Erythroblast (primary cell): Measurements from ENCODE around the gene ZFYVE28.
A peak's percentile ranks its signal among the peaks of the same experiment; 100 is the strongest.
"Not testable (repeated sequence)": the region's sequence is repeated elsewhere in the genome, so short reads cannot be mapped to it uniquely, and the experiment has no call there.

ENCODE experiments used
- DNase-seq, 2 experiments: peaks; one replicate each; lab custom pipeline; 2025; lab: John Stamatoyannopoulos, UW
- GATA1 ChIP-seq: IDR thresholded peaks from 2 replicates; pipeline ENCODE4 v1.6.1; 2011; ENCODE audit warnings: low read depth, mild to moderate bottlenecking, control low read depth, low read length, moderate library complexity
- POLR2A ChIP-seq: IDR thresholded peaks from 2 replicates; pipeline ENCODE4 v1.6.1; 2011; ENCODE audit warnings: mild to moderate bottlenecking, low read length

The ZFYVE28 gene

DNA sequence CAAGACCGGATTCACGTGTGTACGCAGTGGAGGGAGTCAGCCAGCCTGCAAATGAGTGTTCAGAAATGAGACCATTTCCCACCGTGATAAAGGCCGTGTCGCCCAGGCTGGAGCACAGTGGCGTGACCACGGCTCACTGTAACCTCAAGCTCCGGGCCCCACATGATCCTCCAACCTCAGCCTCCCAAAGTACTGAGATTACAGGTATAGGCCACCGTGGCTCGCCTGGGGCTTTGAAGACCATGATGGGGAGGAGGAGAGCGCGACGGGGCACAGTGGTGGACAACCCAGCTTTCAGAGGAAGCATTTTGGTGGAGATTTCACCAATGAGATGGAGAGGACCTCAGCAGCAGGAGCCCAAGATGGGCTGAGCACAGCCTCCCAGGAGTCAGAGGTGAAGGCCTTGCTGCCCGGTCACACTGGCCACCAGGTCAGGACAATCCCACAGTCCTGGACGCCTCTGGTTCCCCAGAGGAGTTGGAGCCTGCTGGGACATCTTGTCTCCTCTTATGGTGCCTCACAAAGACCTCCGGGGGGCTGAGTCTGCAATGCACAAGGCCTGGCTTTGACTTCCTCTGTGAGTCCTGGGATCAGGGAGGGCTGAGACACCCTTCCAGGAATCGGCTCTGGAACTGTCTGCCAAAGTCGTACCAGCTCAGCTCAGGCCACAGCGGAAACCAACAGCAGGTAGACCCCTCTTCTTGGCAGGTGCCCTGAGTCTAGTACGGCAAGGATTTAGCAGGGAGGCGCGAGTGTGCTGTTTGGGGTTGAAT lies 134.1 kb downstream of the ZFYVE28 start:
- DNase-seq, result no peak
- TF ChIP-seq GATA1 (no peak), POLR2A (no peak)

DNA sequence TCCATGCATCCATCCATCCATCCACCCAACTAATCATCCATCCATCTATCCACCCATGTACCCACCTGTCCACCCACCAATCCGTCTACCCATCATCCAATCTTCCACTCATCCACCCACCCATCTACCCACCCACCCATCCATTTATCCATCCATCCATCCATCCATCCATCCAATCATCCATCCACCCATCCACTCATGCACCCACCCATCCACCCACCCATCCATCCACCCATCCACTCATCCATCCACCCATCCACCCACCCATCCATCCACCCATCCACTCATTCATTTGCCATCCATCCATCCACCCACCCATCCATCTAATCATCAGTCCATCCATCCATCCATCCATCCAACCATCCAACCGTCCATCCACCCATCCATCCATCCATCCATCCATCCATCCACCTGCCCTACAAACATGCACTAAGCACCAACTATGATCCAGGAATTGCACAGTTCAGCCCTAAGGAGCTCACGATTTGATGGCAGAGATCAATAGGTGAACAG lies 135.2 kb downstream of the ZFYVE28 start:
- TF ChIP-seq POLR2A (no peak), GATA1 (no peak)
- DNase-seq, result no peak

DNA sequence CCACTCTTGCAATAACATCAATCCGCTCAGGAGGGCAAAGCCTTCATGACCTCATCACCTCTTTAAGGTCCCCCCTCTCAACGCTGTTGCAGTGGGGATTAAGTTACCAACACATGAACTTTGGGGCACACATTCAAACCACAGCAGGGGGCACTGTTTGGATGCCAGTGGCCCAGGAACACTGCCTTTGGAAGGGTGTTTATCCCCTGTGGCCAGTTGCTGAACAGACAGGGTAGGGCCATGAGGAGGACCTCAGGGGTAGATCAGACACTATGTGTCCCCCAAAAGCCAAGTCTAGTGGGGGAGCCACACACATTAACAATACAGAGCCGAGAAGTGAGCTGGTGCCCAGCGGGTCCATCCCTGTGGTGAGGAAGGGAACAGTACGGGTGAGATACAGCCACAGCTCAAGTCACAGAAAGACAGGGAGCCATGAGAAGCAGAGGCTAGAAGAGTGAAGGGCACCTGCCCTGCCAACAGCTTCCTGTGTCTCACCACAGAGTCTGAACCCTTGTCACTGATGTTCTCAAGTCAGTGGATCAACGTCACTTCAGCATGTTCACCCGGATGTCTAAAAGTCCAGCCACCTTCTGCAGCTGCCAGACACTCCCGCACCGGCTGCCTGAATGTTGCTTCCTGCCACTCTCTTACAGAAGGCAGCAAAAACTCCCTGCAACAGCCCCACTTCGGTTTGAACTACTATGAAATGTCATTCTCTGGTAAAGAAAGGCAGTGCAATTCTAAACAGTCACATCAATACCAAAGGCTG lies 136.7 kb downstream of the ZFYVE28 start:
- no peak for TF ChIP-seq POLR2A
- TF ChIP-seq GATA1, result no peak
- peak in 1 of 2 experiments; percentile 26 for DNase-seq

DNA sequence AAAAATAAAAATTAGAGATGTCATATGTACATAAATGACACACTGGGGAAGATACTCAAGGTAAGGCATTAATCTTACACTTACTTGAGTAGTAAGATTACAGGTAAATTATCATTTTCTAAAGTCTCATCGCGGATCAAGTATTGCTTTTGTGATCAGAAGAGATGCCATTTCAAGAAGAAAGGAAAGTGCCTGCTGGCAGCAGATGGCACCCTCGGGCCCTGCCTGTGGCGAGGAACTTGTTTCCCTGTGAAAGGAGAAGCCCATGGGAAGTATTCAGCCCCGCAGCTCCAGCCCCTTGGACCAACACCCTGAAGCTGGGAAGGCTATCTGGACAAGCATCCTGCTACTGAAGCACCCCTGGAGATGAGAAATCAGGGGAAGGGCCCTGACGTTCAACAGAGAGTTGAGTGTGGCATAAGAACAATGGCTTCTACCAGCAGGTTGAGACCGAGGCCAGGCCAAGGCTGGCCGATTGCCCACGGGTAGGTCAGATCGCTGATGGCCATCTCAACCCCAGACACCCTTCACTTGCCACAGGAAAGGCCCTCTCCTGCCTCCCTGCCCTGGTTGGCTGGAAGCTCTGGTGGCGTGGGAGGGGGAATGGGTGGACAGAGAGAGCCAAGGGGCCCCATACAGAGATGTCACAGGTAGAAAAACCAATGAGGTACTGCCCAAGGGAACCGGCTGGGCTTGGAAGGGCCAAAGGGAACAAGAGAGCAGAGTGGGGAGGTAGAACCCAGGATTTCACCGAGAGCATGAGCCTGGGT lies 137.7 kb downstream of the ZFYVE28 start:
- DNase-seq, result no peak
- TF ChIP-seq GATA1 (no peak), POLR2A (no peak)

DNA sequence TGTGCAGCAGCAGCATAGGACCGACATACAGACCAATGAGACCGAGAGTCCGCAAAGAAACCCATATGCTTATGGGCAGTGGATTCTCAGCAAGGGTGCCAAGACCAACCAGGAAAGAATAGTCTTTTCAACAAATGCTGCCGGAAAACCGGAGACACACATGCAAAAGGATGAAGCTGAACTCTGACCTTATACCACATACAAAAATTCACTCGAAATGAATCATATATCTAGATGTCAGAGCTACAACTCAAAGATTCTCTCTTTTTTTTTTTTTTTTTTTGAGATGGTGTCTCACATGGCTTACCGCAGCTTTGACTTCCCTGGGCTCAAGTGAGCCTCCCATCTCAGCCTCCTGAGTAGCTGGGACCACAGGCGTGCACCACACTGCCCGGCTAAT lies 140.5 kb downstream of the ZFYVE28 start:
- DNase-seq, result no peak

DNA sequence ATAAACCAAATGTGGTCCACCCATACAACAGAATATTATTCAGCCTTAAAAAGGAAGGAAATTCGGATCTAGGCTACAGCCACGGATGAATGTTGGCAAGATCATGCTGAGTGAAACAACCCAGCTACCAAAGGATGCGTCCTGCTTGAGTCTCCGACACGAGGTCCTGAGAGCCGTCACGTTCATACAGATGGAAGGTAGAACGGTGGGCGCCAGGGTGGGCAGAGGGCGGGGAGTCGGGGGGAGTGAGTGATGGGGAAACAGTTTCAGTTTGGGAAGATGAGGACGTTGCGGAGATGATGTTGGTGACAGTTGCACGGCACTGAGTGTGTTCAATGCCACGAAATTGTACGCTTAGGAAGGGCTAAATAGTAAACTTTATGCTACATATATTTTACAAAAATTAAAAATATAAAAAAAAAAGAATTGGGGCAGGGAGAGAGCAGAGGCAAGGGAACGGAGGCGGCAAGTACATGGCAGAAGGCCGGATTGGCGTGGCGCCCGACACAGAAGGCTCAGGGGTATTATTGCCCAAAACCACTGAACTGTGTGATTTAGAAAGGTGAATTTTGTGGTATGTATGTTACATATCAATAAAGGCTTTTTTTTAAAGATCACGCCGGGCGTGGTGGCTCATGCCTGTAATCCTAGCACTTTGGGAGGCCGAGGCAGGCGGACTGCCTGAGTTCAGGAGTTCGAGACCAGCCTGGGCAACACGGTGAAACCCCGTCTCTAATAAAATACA lies 141.7 kb downstream of the ZFYVE28 start:
- TF ChIP-seq POLR2A (no peak), GATA1 (no peak)
- no peak for DNase-seq

More for the DNA sequence above, 140.5 kb downstream of the ZFYVE28 start:
- TF ChIP-seq POLR2A, result no peak
- no peak for TF ChIP-seq GATA1

DNA sequence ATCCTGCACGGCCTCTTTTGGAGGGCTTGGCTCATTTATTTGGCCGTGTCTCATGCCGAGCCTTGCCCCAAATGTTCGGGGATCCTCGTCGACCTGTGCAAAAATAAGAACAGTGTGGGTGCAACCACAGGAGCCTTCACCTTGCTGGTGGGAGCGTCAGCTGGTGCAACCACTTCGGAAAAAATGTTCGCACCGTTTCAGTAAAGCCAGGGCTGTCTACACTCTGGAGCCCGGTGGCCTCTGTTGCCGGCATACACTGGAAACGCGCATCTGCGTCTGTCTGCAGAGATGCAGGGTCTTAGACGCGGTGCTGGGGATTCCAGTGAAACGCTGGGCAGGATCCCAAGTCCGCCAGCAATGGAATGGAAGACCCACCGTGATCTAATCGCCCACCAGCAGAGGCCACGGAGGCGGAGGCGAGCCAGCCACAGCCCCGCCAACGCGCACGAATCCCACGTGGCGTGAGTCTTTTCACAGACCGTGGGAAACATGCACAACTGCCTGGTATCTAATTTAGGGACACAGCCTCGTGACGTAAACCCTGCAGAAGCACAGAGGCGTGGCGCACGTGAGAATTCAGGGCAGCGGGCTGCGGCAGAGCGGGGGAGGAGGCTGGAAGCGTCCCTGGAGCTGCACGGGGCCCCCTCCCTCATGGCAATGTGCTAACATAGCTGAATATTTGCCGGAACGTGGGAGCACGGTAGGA lies 142.7 kb downstream of the ZFYVE28 start:
- DNase-seq, result no peak
- no peak for TF ChIP-seq POLR2A
- TF ChIP-seq GATA1, result no peak

DNA sequence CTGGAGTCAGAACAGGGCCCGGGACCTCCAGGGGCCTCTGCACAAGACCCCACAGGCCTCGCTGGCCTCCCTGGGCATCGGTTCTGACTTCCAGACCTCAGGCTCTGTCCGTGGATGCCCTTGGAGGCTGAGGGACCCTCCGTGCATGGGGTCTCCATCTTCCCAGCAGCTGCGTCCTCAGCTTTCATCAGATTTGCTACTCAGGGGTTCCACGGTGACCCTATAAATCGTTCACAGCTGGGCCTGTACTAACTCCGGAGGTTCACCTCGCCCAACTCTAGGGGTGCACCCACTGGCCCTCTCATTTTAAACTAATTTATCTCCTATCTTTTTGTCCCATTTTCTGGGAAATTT lies 143.4 kb downstream of the ZFYVE28 start:
- DNase-seq, result not testable (repeated sequence)

DNA sequence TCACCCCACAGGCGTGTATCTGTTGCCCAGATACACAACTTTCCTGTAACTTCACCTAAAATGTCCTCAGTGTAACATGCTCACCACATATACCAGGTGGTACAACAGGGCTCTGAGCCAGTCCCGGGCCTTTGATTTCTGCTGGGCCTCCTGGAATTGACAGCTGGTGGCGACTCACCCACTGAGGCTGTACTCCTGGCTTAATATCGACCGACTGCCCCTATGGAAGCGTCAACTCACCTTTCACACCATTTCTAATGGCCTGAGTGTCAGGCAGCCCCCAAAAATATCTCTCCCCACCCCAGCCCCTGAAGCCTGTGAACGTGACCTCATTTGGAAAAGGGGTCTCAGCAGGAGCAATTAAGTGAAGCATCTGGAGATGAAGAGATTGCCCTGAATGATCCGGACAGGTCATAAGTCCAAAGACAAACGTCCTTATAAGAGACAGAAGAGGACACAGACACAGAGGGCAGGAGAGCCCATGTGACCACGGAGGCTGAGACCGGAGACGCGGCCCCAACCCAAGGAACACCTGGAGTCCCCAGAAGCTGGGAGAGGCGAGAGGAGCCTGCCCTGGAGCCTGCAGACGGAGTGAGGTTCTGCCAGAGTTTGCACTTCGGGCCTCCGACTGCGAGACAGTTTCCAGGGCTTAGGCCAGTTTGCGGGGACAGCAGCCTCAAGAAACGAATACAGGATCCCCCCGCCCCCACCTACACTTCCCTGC lies 144.0 kb downstream of the ZFYVE28 start:
- no peak for DNase-seq
- TF ChIP-seq GATA1 (no peak), POLR2A (no peak)

DNA sequence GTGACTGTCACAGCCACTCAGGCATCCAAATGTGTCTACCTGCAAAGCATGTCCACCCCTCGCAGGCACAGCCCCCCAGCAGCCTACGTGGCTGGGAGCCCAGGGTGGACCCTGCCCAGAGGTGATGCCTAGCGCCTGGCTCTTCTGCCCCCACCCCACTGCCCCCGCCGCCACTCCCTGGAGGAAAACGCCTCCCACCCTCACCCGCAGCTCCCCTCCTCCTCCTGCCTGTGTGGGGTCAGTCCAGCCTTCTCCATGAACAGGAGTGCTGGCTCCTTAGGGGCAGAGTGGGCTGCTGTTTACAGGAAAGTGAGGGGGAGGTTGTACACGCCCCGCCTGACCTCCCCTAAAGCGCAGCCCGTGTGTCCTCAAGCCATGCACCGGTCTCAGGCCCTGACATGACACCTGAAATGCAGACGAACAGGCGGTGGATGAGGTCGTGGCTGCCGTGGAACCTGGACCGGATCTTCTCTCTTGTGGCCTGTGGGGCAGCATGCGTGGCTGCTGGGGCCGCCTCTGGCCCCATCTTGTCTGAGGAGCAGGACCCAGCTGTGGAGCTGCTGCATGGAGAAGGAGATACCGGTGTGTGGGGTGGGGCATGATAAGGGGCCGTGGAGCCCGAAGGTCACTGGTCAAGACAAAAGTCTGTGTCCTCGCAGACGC lies 144.7 kb downstream of the ZFYVE28 start:
- TF ChIP-seq GATA1, result no peak
- TF ChIP-seq POLR2A, result no peak
- DNase-seq, result peak; percentile 54 to 89

DNA sequence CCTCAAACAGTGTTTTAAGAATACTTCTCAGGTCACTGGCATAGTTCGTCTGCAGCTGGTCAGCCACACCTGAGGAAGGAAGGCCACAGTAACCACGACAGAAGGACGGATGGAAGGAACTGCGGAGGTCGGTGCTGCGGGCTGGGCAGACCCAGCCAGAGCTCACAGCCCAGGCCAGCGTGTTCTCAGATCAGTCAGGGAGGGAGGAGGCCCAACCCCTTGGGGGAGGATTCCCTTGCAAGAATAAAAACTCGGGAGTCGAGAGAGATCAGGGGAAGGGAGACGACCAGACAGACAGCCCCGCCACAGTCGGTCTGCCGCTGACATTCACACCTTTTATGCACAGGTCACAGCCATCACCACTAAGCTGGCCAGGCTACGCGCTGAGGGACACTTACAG lies 145.2 kb downstream of the ZFYVE28 start:
- TF ChIP-seq POLR2A (no peak), GATA1 (no peak)
- DNase-seq, result no peak

DNA sequence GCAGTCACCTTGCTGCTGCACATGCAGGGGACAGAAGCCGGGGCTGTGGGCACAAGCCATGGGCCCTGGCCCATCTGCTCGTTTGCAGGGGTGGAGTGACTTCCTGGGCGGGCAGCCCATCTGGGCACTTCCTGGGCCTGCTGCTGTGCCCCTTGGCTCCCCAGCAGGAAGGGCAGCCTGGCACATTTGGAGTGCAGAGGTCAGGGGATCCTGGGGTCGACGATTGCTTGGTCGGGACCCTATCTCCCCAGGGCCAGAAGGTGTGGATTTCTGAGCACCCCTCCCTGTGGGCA lies 145.7 kb downstream of the ZFYVE28 start:
- TF ChIP-seq GATA1 (no peak), POLR2A (no peak)
- no peak for DNase-seq
